Renal cortical epithelial cell (primary cell): Measurements from ENCODE around the gene SEC16A. TPM values are rescaled to one million over a fixed set of nuclear protein-coding genes. Genes with fewer than 3 reads are reported as not detected.

Source experiments
- DNase-seq: peaks from one replicate; pipeline ENCODE4 v3.0.0-alpha.2; 2011; ENCODE audit warnings: low read depth
- total RNA-seq: library from RNA; depleted of rRNA; stranded (reverse); fragments of >200 nt; gene quantifications from 2 replicates; pipeline ENCODE4 v1.2.3, GENCODE V29; 2014

The SEC16A gene
- total RNA-seq, 1 donor from 2014 or later: 69.4 TPM

DNA sequence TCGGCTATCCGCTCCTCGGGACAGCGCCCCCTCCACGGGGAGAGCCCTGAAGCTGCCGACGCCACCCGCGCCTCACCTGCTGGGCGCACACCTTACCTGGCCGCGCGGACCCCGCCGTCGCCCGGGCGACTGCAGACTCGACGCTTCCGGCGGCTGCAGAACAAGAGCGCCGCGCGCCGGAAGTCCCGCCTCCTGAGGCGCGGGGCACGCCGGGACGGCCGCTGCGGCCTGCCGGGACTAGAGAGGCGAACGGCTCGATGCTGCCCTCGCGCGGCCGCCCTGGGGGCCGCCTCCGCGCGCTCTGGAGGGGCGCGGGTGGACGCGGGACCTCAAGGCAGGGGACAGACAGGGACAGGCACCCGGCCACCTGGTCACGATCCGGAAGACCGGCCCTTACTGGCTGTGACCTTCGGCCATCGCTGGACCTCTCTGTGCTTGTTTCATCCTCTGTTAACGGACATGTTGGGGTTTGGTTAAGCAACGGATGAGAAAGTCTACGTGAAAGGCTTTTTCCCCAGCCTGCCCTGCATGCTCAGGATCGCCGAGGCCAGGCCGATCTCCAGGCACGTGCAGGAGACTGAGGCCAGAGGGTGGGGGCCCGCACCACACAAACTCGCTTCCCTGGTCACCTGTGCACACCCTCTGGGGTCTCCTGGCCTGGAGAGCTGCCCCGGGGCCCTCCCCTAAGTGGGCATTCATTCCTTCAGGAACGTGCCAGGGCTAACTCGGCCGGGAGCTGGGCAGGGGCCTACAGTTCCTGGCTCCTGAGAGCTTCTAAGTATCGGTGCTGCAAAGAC is 82.6 kb downstream of the SEC16A start, which contains the start of gene SNAPC4:
Gene SNAPC4, minus strand, starts transcription at position 133 of the 797 bp plus-strand sequence. CDS start 1,742 bp downstream, outside the sequence.
- peak; percentile 59 for DNase-seq

DNA sequence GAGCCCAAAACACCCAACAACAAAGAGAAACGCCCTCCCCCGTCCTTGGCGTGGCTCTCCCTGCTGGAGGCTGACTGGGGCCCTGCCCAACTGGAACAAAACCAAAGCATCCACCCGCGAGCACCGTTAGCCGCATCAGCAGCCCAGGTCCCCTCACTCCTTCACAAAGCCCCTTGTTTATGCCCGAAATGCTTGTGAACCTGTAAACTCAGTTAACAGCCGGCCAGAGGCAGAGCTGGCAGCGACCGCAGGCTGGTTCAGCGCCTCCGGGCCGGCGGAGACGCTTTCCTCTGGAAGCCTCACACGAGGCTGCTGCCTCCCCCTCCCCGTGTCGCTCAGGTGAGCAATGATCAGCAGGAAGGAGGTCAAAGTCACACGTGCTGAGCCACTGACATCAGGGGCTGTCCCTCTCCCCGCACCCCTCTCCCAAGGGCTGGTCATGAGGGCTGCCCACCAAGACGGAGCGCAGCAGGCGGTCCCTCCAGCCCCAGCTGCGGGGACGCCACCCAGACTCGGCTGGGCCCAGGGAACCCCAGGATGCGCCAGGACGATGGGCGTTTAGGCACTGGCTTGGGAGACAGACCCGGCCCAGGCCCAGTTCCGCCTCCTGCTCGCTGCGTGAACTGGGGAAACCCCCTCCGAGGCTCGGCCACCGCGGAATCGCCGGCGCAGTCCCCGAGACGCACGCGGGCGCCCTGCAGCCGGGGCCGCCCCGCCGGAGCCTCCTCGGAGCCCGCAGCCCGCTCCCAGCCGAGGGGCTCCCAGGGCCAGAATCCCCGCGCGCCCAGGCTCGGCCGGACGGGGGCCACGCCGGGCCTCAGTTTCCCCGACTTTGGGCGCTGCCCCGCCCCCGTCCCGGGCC is 83.4 kb downstream of the SEC16A start:
- DNase-seq: no peak

DNA sequence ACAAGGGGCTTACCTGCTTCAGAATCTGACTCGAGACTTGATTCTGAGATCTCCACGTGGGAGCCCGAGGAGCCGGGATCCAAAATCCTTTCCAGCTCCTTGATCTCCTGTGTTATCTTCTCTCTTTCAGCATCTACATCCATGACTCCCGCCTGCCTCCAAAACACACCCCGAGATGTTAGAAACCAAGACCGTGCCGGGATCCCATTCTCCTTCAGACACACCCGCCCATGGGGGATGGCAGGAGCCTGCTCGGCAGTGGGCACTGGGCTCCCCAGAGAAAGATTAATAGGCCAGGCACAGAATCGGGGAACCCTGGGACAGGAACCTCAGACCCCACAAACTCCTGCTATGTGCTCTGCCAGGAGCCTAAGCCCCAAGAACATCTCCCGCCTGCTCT is 84.6 kb downstream of the SEC16A start:
- DNase-seq: no peak

DNA sequence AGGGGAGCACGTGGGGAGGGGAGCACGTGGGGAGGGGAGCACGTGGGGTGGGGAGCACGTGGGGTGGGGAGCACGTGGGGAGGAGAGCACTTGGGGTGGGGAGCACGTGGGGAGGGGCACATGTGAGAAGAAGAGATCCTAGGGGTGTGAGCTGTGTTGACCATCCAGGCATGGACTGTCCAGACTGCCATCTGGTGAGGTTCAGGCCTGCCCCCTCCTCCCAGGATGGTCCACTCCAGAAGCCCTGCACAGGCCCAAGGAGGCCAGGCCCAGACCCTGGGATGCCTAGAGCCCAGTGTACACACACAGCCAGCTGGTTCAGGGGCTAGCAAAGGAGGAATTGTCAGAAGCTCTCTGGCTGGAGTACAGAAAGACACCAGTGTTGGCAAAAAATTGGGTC is 85.2 kb downstream of the SEC16A start:
- DNase-seq: no peak

DNA sequence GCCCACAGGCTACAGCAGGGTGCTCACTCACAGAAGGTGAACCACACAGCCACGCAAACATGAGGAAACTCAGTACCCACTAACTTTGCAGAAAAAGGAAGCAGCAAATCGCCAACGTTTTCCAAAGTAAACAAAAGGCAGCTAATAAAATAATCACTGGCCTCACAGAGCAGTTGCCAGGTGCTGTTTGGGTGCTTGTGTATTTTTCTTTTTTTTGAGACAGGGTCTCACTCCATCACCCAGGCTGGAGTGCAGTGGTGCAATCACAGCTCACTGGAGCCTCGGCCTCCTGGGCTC is 86.7 kb downstream of the SEC16A start:
- DNase-seq: no peak

DNA sequence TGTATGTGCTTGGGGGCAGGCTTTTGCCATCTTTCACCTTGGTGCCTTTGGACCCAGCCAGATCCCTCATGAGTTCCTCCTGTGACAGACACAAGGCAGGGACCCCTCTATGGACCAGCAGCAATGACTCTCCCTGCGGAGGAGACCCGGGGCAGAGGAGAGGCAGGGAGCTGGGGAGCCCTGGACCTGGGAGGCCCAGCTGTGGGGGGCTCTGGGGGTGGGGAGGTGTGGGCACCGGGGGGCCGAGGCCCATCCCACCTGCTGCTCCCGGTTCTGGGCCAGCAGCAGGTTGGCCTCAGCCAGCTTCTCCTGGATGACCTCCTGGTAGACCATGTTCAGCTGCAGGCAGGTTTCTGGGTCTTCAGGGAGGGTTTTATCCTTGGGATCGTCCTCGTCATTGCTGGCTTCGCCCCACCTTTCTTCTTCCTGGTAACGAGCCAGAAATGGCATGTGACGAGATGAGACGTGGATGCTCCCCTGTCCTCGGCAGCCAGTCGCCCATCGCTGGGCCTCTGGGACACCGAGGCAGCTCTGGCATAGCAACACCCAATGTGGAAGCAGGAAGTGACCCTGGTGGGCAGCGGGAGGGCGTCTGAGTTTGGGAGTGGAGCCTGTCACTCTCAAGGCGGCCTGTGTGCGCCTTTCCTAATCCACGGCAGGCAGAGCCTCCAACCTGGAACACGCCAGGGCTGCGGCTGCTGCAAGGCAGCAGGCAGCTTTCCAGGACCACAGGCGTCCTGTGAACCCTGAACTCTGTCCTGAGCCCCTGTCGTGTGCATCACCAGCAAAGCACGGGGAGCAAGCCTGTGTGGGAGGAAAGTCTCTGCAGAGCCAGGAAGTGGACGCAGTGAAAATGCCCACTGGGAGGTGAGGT is 87.3 kb downstream of the SEC16A start:
- no peak for DNase-seq

DNA sequence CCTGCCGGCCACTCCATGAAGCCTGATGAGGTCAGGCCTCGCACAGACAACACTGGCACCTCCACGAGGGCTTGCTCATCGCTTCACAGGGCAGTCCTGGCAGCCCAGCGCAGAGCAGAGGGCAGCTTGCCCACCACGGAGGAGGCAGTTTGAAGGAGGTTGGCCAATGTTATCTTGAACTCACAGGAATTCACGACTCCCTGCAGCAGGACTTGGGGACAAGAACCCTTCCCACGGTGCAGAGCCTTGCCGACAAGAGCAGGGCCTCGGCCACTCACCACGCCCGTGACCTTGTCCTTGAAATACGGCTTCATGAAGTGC is 87.9 kb downstream of the SEC16A start:
- DNase-seq: no peak

DNA sequence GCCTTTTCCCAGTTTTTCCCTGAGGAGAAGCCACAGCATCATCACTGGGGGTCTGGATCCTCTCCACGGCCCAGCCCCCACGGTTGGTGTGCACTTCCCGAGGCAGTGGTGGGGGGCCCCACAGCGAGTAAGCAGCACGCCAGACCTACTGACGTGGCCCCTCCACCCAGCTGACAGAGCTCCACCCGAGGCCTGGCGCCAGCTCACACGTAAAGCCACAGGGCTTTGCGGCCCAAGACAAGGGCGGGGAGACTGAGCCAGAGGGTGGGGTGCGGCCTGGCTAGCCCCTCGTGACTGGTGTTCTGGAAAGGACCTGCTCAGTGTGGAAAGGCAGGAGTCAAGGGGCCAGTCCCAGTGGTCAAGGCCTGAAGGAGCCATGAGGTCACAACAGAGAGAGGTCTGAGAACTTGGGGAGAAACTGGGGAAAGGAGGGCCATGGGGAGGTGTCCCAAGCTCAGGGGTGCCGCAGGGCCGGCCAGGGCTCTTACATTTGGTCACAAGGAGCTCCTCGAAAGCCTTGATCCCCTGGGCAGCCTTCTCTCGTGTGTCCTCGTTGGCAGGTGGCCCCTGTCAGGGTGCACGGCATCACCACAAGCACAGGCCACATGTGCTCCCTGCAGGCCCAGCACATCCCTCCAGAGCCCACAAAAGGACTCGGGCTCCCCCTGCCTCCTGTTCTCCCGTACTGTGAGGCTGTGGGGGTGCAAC is 88.4 kb downstream of the SEC16A start:
- DNase-seq: no peak

DNA sequence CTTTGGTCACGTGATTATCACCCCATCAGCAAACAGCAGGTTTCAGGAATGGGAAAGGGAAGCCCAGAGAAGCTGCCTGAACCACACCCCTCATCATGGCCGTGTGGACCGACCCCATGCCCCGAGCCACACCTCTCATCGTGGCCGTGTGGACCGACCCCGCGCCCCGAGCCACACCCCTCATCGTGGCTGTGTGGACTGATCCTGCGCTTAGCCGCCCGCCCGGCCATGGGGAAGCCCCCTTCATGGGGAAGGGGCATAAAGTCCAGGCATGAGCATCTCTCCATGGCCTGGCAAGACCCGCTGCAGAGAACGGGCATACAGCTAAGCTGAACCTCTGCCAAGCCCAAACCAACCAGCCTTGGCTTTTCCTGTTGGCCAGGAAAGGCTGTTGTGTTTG is 89.3 kb downstream of the SEC16A start:
- DNase-seq: no peak

DNA sequence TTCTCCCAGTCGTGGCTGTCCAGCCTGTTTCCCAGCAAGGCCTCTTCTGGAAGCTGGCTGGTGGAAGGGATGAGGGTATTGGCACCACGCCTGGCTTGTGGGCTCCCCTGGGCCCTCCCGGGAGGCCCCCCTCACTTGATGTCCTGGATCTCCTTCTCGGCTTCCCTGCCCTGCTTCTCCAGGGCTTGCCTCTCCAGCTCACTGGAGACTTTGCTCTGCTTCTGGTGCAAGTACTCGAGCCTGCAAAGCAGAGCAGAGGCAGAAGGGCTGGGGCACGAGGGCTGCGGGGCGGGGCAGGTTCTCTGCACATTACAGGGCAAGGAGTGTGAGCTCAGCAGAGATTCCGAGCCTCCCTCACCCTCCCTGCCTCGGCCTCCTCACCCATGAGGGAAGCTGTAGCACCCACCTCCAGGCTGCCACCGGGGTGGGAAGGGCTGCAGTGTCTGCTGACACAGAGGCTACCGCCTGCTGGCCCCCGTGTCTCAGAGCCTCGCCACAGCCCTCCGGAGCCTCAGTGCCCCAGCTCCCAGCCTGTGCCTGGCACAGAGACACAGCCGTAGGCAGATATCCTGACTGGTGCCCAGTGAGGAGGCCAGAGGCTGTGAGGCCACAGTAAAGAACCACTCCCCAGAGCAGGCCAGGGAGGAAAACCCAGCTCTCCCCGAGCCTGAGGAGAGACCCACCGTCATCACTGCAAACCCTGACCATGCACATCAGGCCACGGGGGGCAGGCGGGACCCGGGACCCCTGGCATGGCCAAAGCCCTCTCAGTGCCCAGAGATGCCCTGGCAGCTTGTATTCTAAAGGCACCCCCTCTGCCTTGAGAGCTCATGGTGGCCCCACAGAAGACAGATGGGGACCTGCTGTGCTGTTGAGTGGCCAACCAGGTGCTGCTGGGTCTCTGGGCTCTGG is 90.0 kb downstream of the SEC16A start:
- no peak for DNase-seq

DNA sequence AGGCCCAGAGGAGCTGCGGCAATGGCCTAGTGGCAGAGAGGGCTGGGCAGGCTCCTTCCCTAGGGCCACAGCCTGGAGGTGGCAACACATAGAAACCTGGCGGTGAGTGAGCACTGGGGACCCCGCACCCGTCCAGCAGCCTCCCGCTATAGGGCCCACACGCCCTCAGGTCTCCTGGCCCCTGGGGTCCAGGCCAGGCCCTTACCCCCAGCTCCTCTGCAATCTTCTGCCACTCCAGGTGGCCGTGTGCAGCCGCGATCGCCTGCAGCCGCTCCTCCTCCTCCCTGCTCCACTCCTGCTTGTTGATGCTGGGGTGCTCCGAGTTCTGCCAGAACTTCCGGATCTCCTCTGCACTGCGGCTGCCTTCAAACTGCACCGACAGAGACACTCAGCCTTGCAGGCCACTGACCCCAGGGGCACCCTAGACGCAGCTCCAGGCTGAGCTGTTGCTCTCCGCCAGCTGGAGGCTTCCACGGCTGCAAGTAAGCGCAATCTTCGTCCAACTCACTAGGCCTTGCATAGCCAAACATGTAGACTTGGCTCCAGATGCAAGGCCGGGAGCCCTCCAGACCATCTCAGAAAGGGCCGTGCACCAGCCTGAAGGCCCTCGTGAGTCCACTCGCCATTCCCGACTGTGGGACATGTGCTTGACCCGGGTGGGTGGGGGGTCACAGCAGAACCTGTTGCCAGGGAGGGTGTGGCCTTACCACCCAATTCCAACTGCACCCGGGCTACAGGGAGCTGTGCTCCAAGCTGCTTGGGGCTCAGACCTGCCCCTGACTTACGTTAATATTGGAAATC is 90.9 kb downstream of the SEC16A start:
- no peak for DNase-seq

Other genes with a start within 250 kb of the SEC16A start
- gene QSOX2, start 237.2 kb downstream of the SEC16A start, total RNA-seq: 9.2 and 10.3 TPM in 2 replicates
- gene CCDC187, start 178.9 kb downstream of the SEC16A start, total RNA-seq: not detected in 2 replicates
- 15.5 and 23.6 TPM in 2 replicates for gene GPSM1, start 155.5 kb downstream of the SEC16A start, total RNA-seq
- gene DNLZ, start 119.3 kb downstream of the SEC16A start, total RNA-seq: 12.5 and 17.4 TPM in 2 replicates
- gene CARD9, start 109.4 kb downstream of the SEC16A start, total RNA-seq: 0.52 and 1.5 TPM in 2 replicates
- 7.5 and 15.5 TPM in 2 replicates for gene SNAPC4, start 82.9 kb downstream of the SEC16A start, total RNA-seq
- 30.4 and 54.5 TPM in 2 replicates for gene ENTR1, start 72.4 kb downstream of the SEC16A start, total RNA-seq
- gene PMPCA, start 72.4 kb downstream of the SEC16A start, total RNA-seq: 45.8 and 48.1 TPM in 2 replicates
- gene INPP5E, start 43.2 kb downstream of the SEC16A start, total RNA-seq: 4.3 and 11.5 TPM in 2 replicates
- 9.2 and 47.5 TPM in 2 replicates for gene NOTCH1, start 63.0 kb upstream of the SEC16A start, total RNA-seq
- gene EGFL7, start 179.9 kb upstream of the SEC16A start, total RNA-seq: 3.8 and 19.4 TPM in 2 replicates
- gene AGPAT2, start 204.4 kb upstream of the SEC16A start, total RNA-seq: 53.8 and 70.5 TPM in 2 replicates
- gene DIPK1B, start 229.5 kb upstream of the SEC16A start, total RNA-seq: 0.52 and 4.0 TPM in 2 replicates